CD4-positive, alpha-beta T cell treated with Interleukin-4 for 4 hours (primary cell): ENCODE results near the gene LCN12.
"Not testable (repeated sequence)": the region's sequence is repeated elsewhere in the genome, so short reads cannot be mapped to it uniquely, and the experiment has no call there.

ENCODE experiments used
- DNase-seq: peaks from one replicate; pipeline ENCODE4 v3.0.0-alpha.2; 2020

The LCN12 gene

GRCh38 chr9:136991993-136992818 is 40.1 kb downstream of the LCN12 start, which contains the start of gene PAXX:
TSS of gene PAXX (plus strand) at chr9:136992422. CDS start at chr9:136992444, 22 bp downstream.
- peak; percentile 89 for DNase-seq

- DNase-seq, result no peak
These were observed 40.8 kb downstream of the LCN12 start for GRCh38 chr9:136992819-136993369.

GRCh38 chr9:136994180-136994887 is 42.3 kb downstream of the LCN12 start:
- no peak for DNase-seq

GRCh38 chr9:136994888-136995230 is 42.8 kb downstream of the LCN12 start:
- DNase-seq, result no peak

GRCh38 chr9:136995362-136995761 is 43.3 kb downstream of the LCN12 start:
- no peak for DNase-seq

GRCh38 chr9:136995772-136996311 is 43.8 kb downstream of the LCN12 start:
- DNase-seq, result no peak

GRCh38 chr9:136996361-136997292 is 44.6 kb downstream of the LCN12 start, which contains the start of gene CLIC3:
TSS of gene CLIC3 (minus strand) at chr9:136996568. CDS start at chr9:136996543, 25 bp downstream.
- DNase-seq, result peak; percentile 63

GRCh38 chr9:136997371-136997770 is 45.3 kb downstream of the LCN12 start:
- no peak for DNase-seq

GRCh38 chr9:136997830-136998234 is 45.8 kb downstream of the LCN12 start:
- peak; percentile 42 for DNase-seq

GRCh38 chr9:137000177-137000930 is 48.3 kb downstream of the LCN12 start:
- peak; percentile 44 for DNase-seq

- no peak for DNase-seq
These were observed 50.0 kb downstream of the LCN12 start for GRCh38 chr9:137001857-137002645.

- no peak for DNase-seq
These were observed 50.6 kb downstream of the LCN12 start for GRCh38 chr9:137002646-137003041.

- DNase-seq, result not testable (repeated sequence)
These were observed 52.2 kb downstream of the LCN12 start for GRCh38 chr9:137004285-137004684.
